Peyer's patch (tissue), 4 donors: ENCODE results near the gene FREM1. TPM values are rescaled to one million over a fixed set of nuclear protein-coding genes. Genes with fewer than 3 reads are reported as not detected.

ENCODE experiments used
- DNase-seq, 3 donors: peaks; one replicate each; pipeline ENCODE4 v3.0.0-alpha.2; 2017 to 2019
- H3K27ac ChIP-seq, 4 donors: fragments of 200-600 bp; sonication (generic); one replicate each; pipeline ENCODE4 v1.5.1; 2016 to 2019
- H3K27me3 ChIP-seq, 2 donors: fragments of 200-600 bp; sonication (generic); one replicate each; pipeline ENCODE4 v1.5.1; 2019
- H3K36me3 ChIP-seq, 3 donors: fragments of 200-600 bp; sonication (generic); one replicate each; pipeline ENCODE4 v1.5.1; 2016 to 2019
- H3K4me1 ChIP-seq, 4 donors: fragments of 200-600 bp; sonication (generic); one replicate each; pipeline ENCODE4 v1.5.1; 2016 to 2019
- H3K4me3 ChIP-seq, 4 donors: fragments of 200-600 bp; sonication (generic); 1 replicate in 3 of 4; 2 replicates in 1 of 4; pipeline ENCODE4 v1.5.1; 2016 to 2019; ENCODE audit warnings: mild to moderate bottlenecking in 1 of 4
- H3K9me3 ChIP-seq, 4 donors: fragments of 200-600 bp; sonication (generic); one replicate each; pipeline ENCODE4 v1.5.1; 2016 to 2019; ENCODE audit warnings: mild to moderate bottlenecking in 1 of 4
- CTCF ChIP-seq, 6 experiments: fragments of 450-650 bp in 4 of 6; fragments of 200-600 bp in 2 of 6; sonication (generic) in 1 of 6; IDR thresholded peaks; one replicate each; pipeline ENCODE4 v1.5.1; 2017 to 2019; ENCODE audit warnings: antibody characterized with exemption in 6 of 6, mild to moderate bottlenecking in 3 of 6, moderate library complexity in 1 of 6
- POLR2A ChIP-seq, 2 donors: fragments of 450-650 bp; IDR thresholded peaks; one replicate each; pipeline ENCODE4 v1.5.1; 2017; ENCODE audit warnings: antibody characterized with exemption in 2 of 2, mild to moderate bottlenecking in 2 of 2, moderate library complexity in 2 of 2
- total RNA-seq, 4 donors: library from RNA; depleted of rRNA; stranded (reverse); fragments of >200 nt; gene quantifications; one replicate each; pipeline ENCODE4 v1.1.0, GENCODE V29; 2016

The FREM1 gene
- total RNA-seq, 4 donors from 2014 or later, result 31.4 to 108 (median 54.0) TPM

- Histone ChIP-seq H3K27me3 (no peaks in the 10 kb centered on the region), H3K36me3 (peaks cover 0 to 24% (median 0%) of the 10 kb centered on the region in 3 donors), H3K27ac (no peak overlapping the region), H3K9me3 (no peaks in the 10 kb centered on the region), H3K4me3 (no peak overlapping the region), H3K4me1 (no peaks in the 10 kb centered on the region)
- TF ChIP-seq POLR2A (IDR thresholded peaks at IDR 0.05), result no peak
- no peak for TF ChIP-seq CTCF (IDR thresholded peaks at IDR 0.05)
- no peak for DNase-seq
Observed at GRCh38 chr9:14830057-14830456, 80.2 kb downstream of the FREM1 start.

- TF ChIP-seq POLR2A (IDR thresholded peaks at IDR 0.05) (no peak), CTCF (IDR thresholded peaks at IDR 0.05) (no peak)
- Histone ChIP-seq H3K4me3 (no peak overlapping the region), H3K27me3 (no peaks in the 10 kb centered on the region), H3K9me3 (no peaks in the 10 kb centered on the region), H3K36me3 (peaks cover 0 to 33% (median 0%) of the 10 kb centered on the region in 3 donors), H3K27ac (no peak overlapping the region), H3K4me1 (no peaks in the 10 kb centered on the region)
- no peak for DNase-seq
Observed at GRCh38 chr9:14829204-14829603, 81.0 kb downstream of the FREM1 start.

GRCh38 chr9:14827805-14828204, 82.4 kb downstream of the FREM1 start:
- H3K9me3 ChIP-seq, result no peaks in the 10 kb centered on the region
- no peak overlapping the region for H3K4me3 ChIP-seq
- peaks cover 0 to 41% (median 0%) of the 10 kb centered on the region in 3 donors for H3K36me3 ChIP-seq
- no peak for TF ChIP-seq CTCF (IDR thresholded peaks at IDR 0.05)
- TF ChIP-seq POLR2A (IDR thresholded peaks at IDR 0.05), result no peak
- no peaks in the 10 kb centered on the region for H3K4me1 ChIP-seq
- DNase-seq, result no peak
- no peaks in the 10 kb centered on the region for H3K27me3 ChIP-seq
- H3K27ac ChIP-seq, result no peak overlapping the region

- no peaks in the 10 kb centered on the region for H3K9me3 ChIP-seq
- H3K27ac ChIP-seq, result no peak overlapping the region
- no peak overlapping the region for H3K4me3 ChIP-seq
- no peak for TF ChIP-seq POLR2A (IDR thresholded peaks at IDR 0.05)
- TF ChIP-seq CTCF (IDR thresholded peaks at IDR 0.05), result no peak
- peaks cover 0 to 50% (median 0%) of the 10 kb centered on the region in 3 donors for H3K36me3 ChIP-seq
- no peak for DNase-seq
- no peaks in the 10 kb centered on the region for H3K27me3 ChIP-seq
- H3K4me1 ChIP-seq, result no peaks in the 10 kb centered on the region
Observed at GRCh38 chr9:14824481-14824880, 85.7 kb downstream of the FREM1 start.

- H3K4me1 ChIP-seq, result no peaks in the 10 kb centered on the region
- H3K27me3 ChIP-seq, result no peaks in the 10 kb centered on the region
- no peaks in the 10 kb centered on the region for H3K9me3 ChIP-seq
- no peak overlapping the region for H3K27ac ChIP-seq
- no peak overlapping the region for H3K4me3 ChIP-seq
- DNase-seq, result no peak
- peaks cover 0 to 50% (median 0%) of the 10 kb centered on the region in 3 donors for H3K36me3 ChIP-seq
- no peak for TF ChIP-seq POLR2A (IDR thresholded peaks at IDR 0.05)
- TF ChIP-seq CTCF (IDR thresholded peaks at IDR 0.05), result no peak
Observed at GRCh38 chr9:14823800-14824199, 86.4 kb downstream of the FREM1 start.

- H3K4me3 ChIP-seq, result no peak overlapping the region
- no peaks in the 10 kb centered on the region for H3K9me3 ChIP-seq
- no peak for TF ChIP-seq POLR2A (IDR thresholded peaks at IDR 0.05)
- no peak for TF ChIP-seq CTCF (IDR thresholded peaks at IDR 0.05)
- H3K36me3 ChIP-seq, result peaks cover 0 to 43% (median 0%) of the 10 kb centered on the region in 3 donors
- no peaks in the 10 kb centered on the region for H3K4me1 ChIP-seq
- no peak overlapping the region for H3K27ac ChIP-seq
- DNase-seq, result no peak
- H3K27me3 ChIP-seq, result no peaks in the 10 kb centered on the region
Observed at GRCh38 chr9:14822666-14823065, 87.6 kb downstream of the FREM1 start.
